Spleen (tissue), 11 donors: Measurements from ENCODE around the gene RFC4. TPM values are rescaled to one million over a fixed set of nuclear protein-coding genes. Genes with fewer than 3 reads are reported as not detected.
"Not testable (repeated sequence)": the region's sequence is repeated elsewhere in the genome, so short reads cannot be mapped to it uniquely, and the experiment has no call there.

Experiments used
- DNase-seq: peaks from one replicate; pipeline ENCODE4 v3.0.0-alpha.2; 2020
- H3K27ac ChIP-seq, 8 donors: fragments of 200-600 bp; sonication (generic) in 7 of 8; 1 replicate in 4 of 8; 2 replicates in 4 of 8; pipeline versions ENCODE4 v1.5.0 to v1.8.0; 2016 to 2021; ENCODE audit warnings: inconsistent platforms in 4 of 8, mild to moderate bottlenecking in 4 of 8, moderate library complexity in 1 of 8
- H3K27me3 ChIP-seq, 7 donors: fragments of 200-600 bp; sonication (generic) in 6 of 7; replicated peaks in 1 of 7; 1 replicate in 4 of 7; 2 replicates in 3 of 7; pipeline versions ENCODE4 v1.5.0 to v1.8.0; 2016 to 2021; ENCODE audit warnings: inconsistent platforms in 3 of 7, mild to moderate bottlenecking in 1 of 7
- H3K36me3 ChIP-seq, 6 donors: fragments of 200-600 bp; sonication (generic) in 5 of 6; 1 replicate in 4 of 6; 2 replicates in 2 of 6; pipeline versions ENCODE4 v1.5.0 to v1.8.0; 2016 to 2021; ENCODE audit warnings: inconsistent platforms in 2 of 6
- H3K4me1 ChIP-seq, 6 donors: fragments of 200-600 bp; sonication (generic) in 5 of 6; 1 replicate in 3 of 6; 2 replicates in 3 of 6; pipeline versions ENCODE4 v1.5.0 to v1.8.0; 2016 to 2021; ENCODE audit warnings: inconsistent platforms in 3 of 6
- H3K4me3 ChIP-seq, 8 donors: fragments of 200-600 bp; sonication (generic) in 7 of 8; 1 replicate in 4 of 8; 2 replicates in 4 of 8; pipeline versions ENCODE4 v1.5.0 to v1.8.0; 2016 to 2021; ENCODE audit warnings: inconsistent platforms in 4 of 8, mild to moderate bottlenecking in 4 of 8, moderate library complexity in 2 of 8
- H3K9me3 ChIP-seq, 8 donors: fragments of 200-600 bp; sonication (generic) in 7 of 8; 1 replicate in 4 of 8; 2 replicates in 4 of 8; pipeline versions ENCODE4 v1.5.0 to v1.8.0; 2016 to 2021; ENCODE audit warnings: inconsistent platforms in 4 of 8
- CTCF ChIP-seq, 11 experiments: fragments of 200-600 bp in 7 of 11; fragments of 450-650 bp in 4 of 11; sonication (generic) in 4 of 11; IDR thresholded peaks in 8 of 11; conservative IDR thresholded peaks in 3 of 11; 1 replicate in 7 of 11; 2 replicates in 4 of 11; pipeline versions ENCODE4 v1.4.0 to v1.8.0; 2016 to 2021; ENCODE audit warnings: antibody characterized with exemption in 11 of 11, inconsistent platforms in 4 of 11, mild to moderate bottlenecking in 1 of 11
- POLR2A ChIP-seq, 3 donors: fragments of 450-650 bp; IDR thresholded peaks; one replicate each; pipeline ENCODE4 v1.5.1; 2017; ENCODE audit warnings: antibody characterized with exemption in 3 of 3, mild to moderate bottlenecking in 1 of 3
- POLR2AphosphoS5 ChIP-seq, 3 donors: sonication (generic); formaldehyde crosslinking; IDR thresholded peaks; one replicate each; pipeline ENCODE4 v1.5.1; 2017; ENCODE audit warnings: antibody characterized with exemption in 3 of 3
- WGBS, 5 donors: extraction: QIAGEN DNeasy Blood & Tissue Kit in 3 of 5; methylation state at CpG; one replicate each; pipeline versions ENCODE4 v1.1.5 to v1.1.7; 2013 to 2018; 5-methylcytosine and 5-hydroxymethylcytosine counted together
- intact Hi-C: fragments of 100-400 bp; cut with DNase I; formaldehyde crosslinking; loops from one replicate; pipeline ENCODE4 v1.15.0; 2023; ENCODE audit warnings: low total_unique reads
- polyA plus RNA-seq, 3 donors: library from polyadenylated mRNA; stranded (reverse); fragments of 200-250 nt; gene quantifications; one replicate each; pipeline ENCODE4 v1.2.1, GENCODE V29; 2013
- total RNA-seq, 7 donors: library from RNA; depleted of rRNA in 3 of 7; stranded (reverse); fragments of >200 nt in 3 of 7; fragmentation: NEBNext Ultra II Directional in 4 of 7; extraction: Animal tissue kit (Norgen Biotek cat#: 25700) in 4 of 7; gene quantifications; one replicate each; pipeline versions ENCODE4 v1.1.0 to v1.2.1, GENCODE V29; 2016 to 2021
- donor health status: healthy with polysubstance abuse.
- donor health status: DM: no; HTN: no; CAD: no; lungs with moderate emphysema.
- donor health status: DM: no; HTN: no; CAD: no.
- donor health status: Bipolar disorder and iron deficiency.
- donor health status: healthy.
- donor health status: DM: no; HTN: no; CAD: no.
- donor health status: DM: yes; HTN: yes; CAD: no.

Gene RFC4
- total and polyA plus RNA-seq, 10 donors: 14.4 to 27.2 (median 18.4) TPM

DNA sequence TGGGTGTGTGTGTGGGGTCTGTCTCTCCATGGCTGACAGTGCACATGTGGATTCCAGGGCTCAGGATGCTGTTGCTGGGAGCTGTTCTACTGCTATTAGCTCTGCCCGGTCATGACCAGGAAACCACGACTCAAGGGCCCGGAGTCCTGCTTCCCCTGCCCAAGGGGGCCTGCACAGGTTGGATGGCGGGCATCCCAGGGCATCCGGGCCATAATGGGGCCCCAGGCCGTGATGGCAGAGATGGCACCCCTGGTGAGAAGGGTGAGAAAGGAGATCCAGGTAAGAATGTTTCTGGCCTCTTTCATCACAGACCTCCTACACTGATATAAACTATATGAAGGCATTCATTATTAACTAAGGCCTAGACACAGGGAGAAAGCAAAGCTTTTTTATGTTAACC, 46.7 kb upstream of the RFC4 start:
- 62 to 81% (median 67%) methylated on average over 6 of the region's 6 CpGs for WGBS, 5 donors
- peaks cover 0 to 9% (median 0%) of the 10 kb centered on the region in 6 donors for H3K4me1 ChIP-seq
- H3K27ac ChIP-seq: no peak overlapping the region
- H3K4me3 ChIP-seq: no peak overlapping the region
- no peaks in the 10 kb centered on the region for H3K27me3 ChIP-seq
- TF ChIP-seq POLR2AphosphoS5 (IDR thresholded peaks at IDR 0.05) (no peak), POLR2A (IDR thresholded peaks at IDR 0.05) (no peak), CTCF (IDR thresholded peaks at IDR 0.05 in 8 of 11, conservative IDR thresholded peaks at IDR 0.05 in 3 of 11) (no peak)
- no peaks in the 10 kb centered on the region for H3K36me3 ChIP-seq
- H3K9me3 ChIP-seq: peaks cover 0 to 4% (median 3%) of the 10 kb centered on the region in 8 donors
- no peak for DNase-seq
- intact Hi-C loops: no loop called here

DNA sequence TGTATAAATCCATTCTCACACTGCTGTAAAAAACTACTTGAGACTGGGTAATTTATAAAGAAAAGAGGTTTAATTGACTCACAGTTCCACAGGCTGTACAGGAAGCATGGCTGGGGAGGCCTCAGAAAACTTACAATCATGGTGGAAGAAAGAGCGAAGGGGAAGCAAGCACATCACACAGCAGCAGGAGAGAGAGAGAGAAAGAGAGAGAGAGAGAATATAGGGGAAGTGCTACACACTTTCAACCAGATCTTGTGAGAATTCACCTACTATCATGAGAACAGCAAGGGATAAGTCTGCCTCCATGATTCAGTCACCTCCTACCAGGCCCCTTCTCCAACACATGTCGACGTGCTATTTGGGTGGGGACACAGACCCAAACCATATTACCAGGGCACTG, 45.6 kb upstream of the RFC4 start:
- intact Hi-C loops, H3K4me1 ChIP-seq, DNase-seq, H3K9me3 ChIP-seq, H3K27ac ChIP-seq, H3K4me3 ChIP-seq, H3K36me3 ChIP-seq, H3K27me3 ChIP-seq: not testable (repeated sequence)
- 91 to 99% (median 97%) methylated on average over 3 of the region's 3 CpGs for WGBS, 5 donors

DNA sequence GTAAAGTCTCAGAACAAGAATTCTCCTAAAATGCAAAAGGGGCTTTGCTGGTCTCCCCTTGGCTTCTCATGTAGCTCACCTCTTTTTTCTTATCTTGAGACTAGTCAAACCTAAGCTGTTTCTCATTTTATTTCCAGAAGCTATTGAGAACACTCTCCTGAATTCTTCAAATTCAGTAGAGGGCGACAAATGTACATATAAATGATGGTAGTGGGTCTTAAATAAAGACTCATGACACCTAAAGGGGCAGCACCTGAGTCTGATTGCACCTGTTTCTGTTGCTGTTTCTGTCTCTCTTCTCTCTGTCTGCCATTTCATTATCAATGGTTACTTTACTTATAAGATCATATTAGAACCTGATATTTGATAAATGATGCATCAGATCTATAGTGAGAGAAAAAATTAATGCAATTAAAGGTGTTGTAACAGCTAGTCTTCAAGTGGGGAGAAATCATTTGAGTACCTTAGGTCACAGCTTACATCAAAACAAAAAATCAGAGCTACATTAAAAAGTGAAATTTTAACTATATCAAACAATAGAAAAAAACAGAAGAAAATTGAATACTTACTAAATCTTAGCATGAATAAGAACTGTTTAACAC, 43.2 kb upstream of the RFC4 start:
- intact Hi-C loops: loop anchor here (5.0 kb wide), 1 partner anchor 318 kb away; no protein-coding TSS in a partner anchor
- H3K4me3 ChIP-seq: no peak overlapping the region
- WGBS, 5 donors: 0 to 4% (median 0%) methylated on average over 1 of the region's 1 CpG
- no peak for DNase-seq
- H3K27ac ChIP-seq: no peak overlapping the region
- no peaks in the 10 kb centered on the region for H3K9me3 ChIP-seq
- H3K36me3 ChIP-seq: no peaks in the 10 kb centered on the region
- H3K4me1 ChIP-seq: peaks cover 0 to 9% (median 0%) of the 10 kb centered on the region in 6 donors
- peaks cover 0 to 22% (median 0%) of the 10 kb centered on the region in 7 donors for H3K27me3 ChIP-seq
- TF ChIP-seq CTCF (IDR thresholded peaks at IDR 0.05 in 8 of 11, conservative IDR thresholded peaks at IDR 0.05 in 3 of 11) (peak in 10 of 11 experiments; percentile 31 to 73 (median 54)), POLR2AphosphoS5 (IDR thresholded peaks at IDR 0.05) (no peak)

DNA sequence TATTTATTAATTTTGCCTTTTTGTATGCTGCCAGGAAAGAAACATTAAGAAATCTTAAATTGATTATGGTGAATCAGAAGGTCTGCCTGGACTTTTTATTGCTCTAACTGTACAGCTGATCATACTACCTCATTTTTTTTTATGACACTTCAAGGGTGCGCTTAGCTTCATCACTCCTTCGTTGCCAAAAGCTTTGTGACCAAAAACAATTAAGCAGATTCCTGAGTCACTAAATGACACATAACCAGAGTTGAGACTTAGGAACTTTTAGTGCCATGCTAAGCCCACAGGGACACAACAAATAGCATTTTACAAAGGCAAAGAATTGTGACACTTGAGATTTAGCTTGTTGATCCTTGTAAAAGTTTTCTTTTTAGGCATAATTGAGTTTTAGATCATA, 41.2 kb upstream of the RFC4 start:
- no peak overlapping the region for H3K27ac ChIP-seq
- no peak for DNase-seq
- peaks cover 0 to 9% (median 0%) of the 10 kb centered on the region in 6 donors for H3K4me1 ChIP-seq
- H3K4me3 ChIP-seq: no peak overlapping the region
- H3K27me3 ChIP-seq: peaks cover 0 to 31% (median 0%) of the 10 kb centered on the region in 7 donors
- H3K36me3 ChIP-seq: no peaks in the 10 kb centered on the region
- TF ChIP-seq CTCF (IDR thresholded peaks at IDR 0.05 in 8 of 11, conservative IDR thresholded peaks at IDR 0.05 in 3 of 11): no peak
- no peak for TF ChIP-seq POLR2AphosphoS5 (IDR thresholded peaks at IDR 0.05)
- no peak for TF ChIP-seq POLR2A (IDR thresholded peaks at IDR 0.05)
- 68 to 80% (median 76%) methylated on average over 2 of the region's 2 CpGs for WGBS, 5 donors
- intact Hi-C loops: loop anchor here (5.0 kb wide), 1 partner anchor 320 kb away; no protein-coding TSS in a partner anchor
- no peaks in the 10 kb centered on the region for H3K9me3 ChIP-seq
